Pancreas (tissue), 10 donors: Measurements from ENCODE around the gene PDK2. TPM values are rescaled to one million over a fixed set of nuclear protein-coding genes. Genes with fewer than 3 reads are reported as not detected.
A peak's percentile ranks its signal among the peaks of the same experiment; 100 is the strongest.

ENCODE experiments used
- ATAC-seq, 4 donors: fragments of 200-7000 bp; cut with Tn5 transposase; one replicate each; pipeline versions ENCODE4 v1.8.0 to v1.9.1; 2020; ENCODE audit warnings: mild to moderate bottlenecking in 4 of 4, moderate library complexity in 4 of 4
- DNase-seq, 6 donors: peaks; one replicate each; pipeline ENCODE4 v3.0.0-alpha.2; 2020
- FAIRE-seq: peaks from 2 replicates; lab custom pipeline; 2012; peaks lifted over from hg19 to GRCh38; lab: Jason Lieb, UNC
- H3K27ac ChIP-seq, 4 donors: fragments of 200-600 bp; sonication (generic); 1 replicate in 3 of 4; 2 replicates in 1 of 4; pipeline versions ENCODE4 v1.5.0 to v1.8.0; 2020
- H3K27me3 ChIP-seq, 4 donors: fragments of 200-600 bp; one replicate each; pipeline ENCODE4 v1.8.0; 2021
- H3K36me3 ChIP-seq, 3 donors: fragments of 200-600 bp; sonication (generic) in 1 of 3; one replicate each; pipeline versions ENCODE4 v1.5.0 to v1.8.0; 2020 to 2021
- H3K4me1 ChIP-seq, 3 donors: fragments of 200-600 bp; one replicate each; pipeline ENCODE4 v1.8.0; 2021
- H3K4me3 ChIP-seq, 4 donors: fragments of 200-600 bp; sonication (generic) in 2 of 4; one replicate each; pipeline versions ENCODE4 v1.5.0 to v1.8.0; 2020 to 2021
- H3K9me3 ChIP-seq, 4 donors: fragments of 200-600 bp; one replicate each; pipeline ENCODE4 v1.8.0; 2021
- CTCF ChIP-seq, 4 donors: fragments of 200-600 bp; sonication (generic) in 3 of 4; IDR thresholded peaks; one replicate each; pipeline versions ENCODE4 v1.5.0 to v1.8.0; 2021; ENCODE audit warnings: antibody characterized with exemption in 4 of 4
- WGBS, 2 donors: extraction: QIAGEN DNeasy Blood & Tissue Kit; methylation state at CpG; one replicate each; pipeline ENCODE4 v1.1.7; 2013; 5-methylcytosine and 5-hydroxymethylcytosine counted together
- intact Hi-C, 3 donors: fragments of 100-400 bp; cut with DNase I; formaldehyde crosslinking; loops; one replicate each; pipeline versions ENCODE4 v1.11.1 to v1.14.2; 2022
- polyA plus RNA-seq, 2 donors: library from polyadenylated mRNA; stranded (reverse); fragments of 200-250 nt; gene quantifications; one replicate each; pipeline ENCODE4 v1.2.3, GENCODE V29; 2013
- total RNA-seq, 6 donors: library from RNA; stranded (reverse); fragmentation: NEBNext Ultra II Directional in 4 of 6; extraction: Animal tissue kit (Norgen Biotek cat#: 25700) in 4 of 6; gene quantifications; one replicate each; pipeline versions ENCODE4 v1.2.1 to v1.2.4, GENCODE V29; 2021 to 2023
- donor health status: healthy with polysubstance abuse.
- donor health status: DM: no; HTN: no; CAD: no; lungs with moderate emphysema.
- donor health status: DM: no; HTN: no; CAD: no.
- donor health status: control.
- donor health status: control.
- donor health status: Bipolar disorder and iron deficiency.
- donor health status: DM: yes; HTN: yes; CAD: no.
- donor health status: DM: no; HTN: no; CAD: no.
- donor health status: DM: no; HTN: no; CAD: no.
- donor health status: DM: yes; HTN: yes; CAD: no.

PDK2 gene
- total and polyA plus RNA-seq, 8 donors = 15.3 to 50.0 (median 29.1) TPM

DNA sequence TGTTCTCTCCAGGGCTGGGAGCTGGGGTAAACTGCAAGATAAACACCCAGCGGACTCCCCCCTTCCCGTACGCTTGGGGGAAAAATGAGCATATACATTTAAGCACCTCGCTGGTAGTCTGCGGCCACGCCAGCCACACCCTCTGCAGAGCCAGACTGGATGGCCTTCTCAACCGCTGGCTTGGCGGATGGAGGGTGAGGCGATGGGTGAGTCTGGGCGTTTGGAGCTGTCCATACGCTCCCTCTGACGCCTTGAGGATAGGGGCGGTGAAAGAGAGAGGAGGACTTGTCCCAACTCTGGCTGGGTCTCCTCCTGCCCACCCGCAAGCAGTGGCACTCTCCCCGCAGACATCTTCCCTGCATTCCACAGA, 38.2 kb upstream of the PDK2 start:
- DNase-seq = no peak
- Histone ChIP-seq H3K27me3 (no peaks in the 10 kb centered on the region), H3K4me1 (peaks cover 20 to 59% (median 32%) of the 10 kb centered on the region in 3 donors), H3K4me3 (peak overlapping the region; percentile 75 to 86 (median 76)), H3K36me3 (no peaks in the 10 kb centered on the region), H3K27ac (peak overlapping the region; percentile 77 to 96 (median 86)), H3K9me3 (no peaks in the 10 kb centered on the region)
- no peak for FAIRE-seq
- peak in 2 of 4 donors; percentile 3 to 10 for ATAC-seq
- WGBS, 2 donors = 13 to 36% methylated on average over 15 of the region's 15 CpGs
- intact Hi-C loops = no loop called here
- TF ChIP-seq CTCF (IDR thresholded peaks at IDR 0.05) = no peak

DNA sequence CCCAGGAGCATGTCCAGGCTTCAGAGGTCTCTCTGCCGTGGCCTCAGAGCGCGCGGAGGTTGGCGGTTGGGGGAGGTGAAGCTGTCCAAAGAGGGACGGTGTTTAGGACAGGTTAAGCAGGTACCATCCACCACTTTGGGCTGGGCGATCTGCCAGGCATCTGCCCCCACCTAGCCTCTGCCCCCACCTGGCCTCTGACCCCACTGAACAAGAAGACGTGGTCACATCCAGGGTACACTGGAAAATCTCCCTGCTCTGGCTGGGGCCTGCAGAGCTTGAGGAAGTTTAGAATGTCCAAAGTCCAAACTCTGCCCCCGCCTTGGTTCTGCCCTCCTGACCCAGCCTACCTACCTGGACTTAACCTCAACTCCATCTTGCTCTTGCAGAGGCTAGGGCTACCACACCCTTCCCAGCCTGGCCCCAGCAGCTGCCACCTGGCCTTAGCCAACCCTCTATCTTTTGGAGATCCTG, 37.6 kb upstream of the PDK2 start:
- TF ChIP-seq CTCF (IDR thresholded peaks at IDR 0.05) = no peak
- Histone ChIP-seq H3K9me3 (no peaks in the 10 kb centered on the region), H3K27ac (peak overlapping the region in 2 of 4 donors; percentile 88 to 96), H3K36me3 (no peaks in the 10 kb centered on the region), H3K27me3 (no peaks in the 10 kb centered on the region), H3K4me1 (peaks cover 19 to 57% (median 26%) of the 10 kb centered on the region in 3 donors), H3K4me3 (peak overlapping the region in 2 of 4 donors; percentile 75 to 86)
- 43 to 48% methylated on average over 9 of the region's 9 CpGs for WGBS, 2 donors
- intact Hi-C loops = no loop called here
- DNase-seq (peak in 2 of 6 donors; percentile 31 to 59), ATAC-seq (peak in 1 of 4 donors; percentile 2), FAIRE-seq (no peak)

GRCh38 chr17:50058296-50058953, 36.7 kb upstream of the PDK2 start:
- no peak for FAIRE-seq
- H3K4me1 ChIP-seq = peaks cover 19 to 49% (median 21%) of the 10 kb centered on the region in 3 donors

GRCh38 chr17:50059256-50059655, 35.9 kb upstream of the PDK2 start:
- no peaks in the 10 kb centered on the region for H3K36me3 ChIP-seq
- FAIRE-seq = no peak
- H3K27ac ChIP-seq = peak overlapping the region; percentile 26 to 96 (median 67)
- intact Hi-C loops = no loop called here
- TF ChIP-seq CTCF (IDR thresholded peaks at IDR 0.05) = no peak
- 29 to 34% methylated on average over 4 of the region's 4 CpGs for WGBS, 2 donors
- H3K4me3 ChIP-seq = no peak overlapping the region
- H3K4me1 ChIP-seq = peaks cover 17 to 43% (median 18%) of the 10 kb centered on the region in 3 donors
- peak in 3 of 4 donors; percentile 7 to 15 (median 10) for ATAC-seq
- no peaks in the 10 kb centered on the region for H3K27me3 ChIP-seq
- peak in 4 of 6 donors; percentile 59 to 73 (median 64) for DNase-seq
- H3K9me3 ChIP-seq = no peaks in the 10 kb centered on the region

More at GRCh38 chr17:50058296-50058953, 36.7 kb upstream of the PDK2 start:
- H3K36me3 ChIP-seq = no peaks in the 10 kb centered on the region
- peak overlapping the region in 2 of 4 donors; percentile 88 to 96 for H3K27ac ChIP-seq
- intact Hi-C loops = no loop called here
- peak overlapping the region in 1 of 4 donors; percentile 75 for H3K4me3 ChIP-seq
- no peaks in the 10 kb centered on the region for H3K27me3 ChIP-seq
- 78 to 90% methylated on average over 10 of the region's 10 CpGs for WGBS, 2 donors
- no peak for TF ChIP-seq CTCF (IDR thresholded peaks at IDR 0.05)
- H3K9me3 ChIP-seq = no peaks in the 10 kb centered on the region
- no peak for DNase-seq
- no peak for ATAC-seq
